Right lobe of liver (tissue), 6 donors: ENCODE measurements around the gene SH3GL2. TPM values are rescaled to one million over a fixed set of nuclear protein-coding genes. Genes with fewer than 3 reads are reported as not detected.

Source experiments
- ATAC-seq, 4 donors: fragments of 200-7000 bp; cut with Tn5 transposase; one replicate each; pipeline ENCODE4 v1.9.1; 2020; ENCODE audit warnings: mild to moderate bottlenecking in 4 of 4, moderate library complexity in 4 of 4
- DNase-seq, 3 donors: peaks; one replicate each; pipeline ENCODE4 v3.0.0-alpha.2; 2020
- H3K27ac ChIP-seq, 3 donors: fragments of 200-600 bp; one replicate each; pipeline ENCODE4 v1.8.0; 2022
- H3K27me3 ChIP-seq, 2 donors: fragments of 200-600 bp; one replicate each; pipeline ENCODE4 v1.8.0; 2022
- H3K36me3 ChIP-seq, 4 donors: fragments of 200-600 bp; sonication (generic) in 1 of 4; one replicate each; pipeline versions ENCODE4 v1.5.1 to v1.8.0; 2017 to 2022; ENCODE audit warnings: control low read depth in 1 of 4
- H3K4me1 ChIP-seq, 4 donors: fragments of 200-600 bp; sonication (generic) in 1 of 4; one replicate each; pipeline versions ENCODE4 v1.5.1 to v1.8.0; 2017 to 2022; ENCODE audit warnings: control low read depth in 1 of 4
- H3K4me3 ChIP-seq, 3 donors: fragments of 200-600 bp; one replicate each; pipeline ENCODE4 v1.8.0; 2022
- H3K9me3 ChIP-seq, 4 donors: fragments of 200-600 bp; sonication (generic) in 1 of 4; one replicate each; pipeline versions ENCODE4 v1.5.1 to v1.8.0; 2017 to 2022; ENCODE audit warnings: control low read depth in 1 of 4
- POLR2A ChIP-seq: fragments of 450-650 bp; IDR thresholded peaks from one replicate; pipeline ENCODE4 v1.6.1; 2017; ENCODE audit warnings: antibody characterized with exemption, mild to moderate bottlenecking
- WGBS: methylation state at CpG from one replicate; pipeline ENCODE4 v1.1.6; 2018; ENCODE audit warnings: low coverage, low lambda C conversion rate; ENCODE audit not compliant: insufficient coverage; ENCODE audit errors: missing lambda C conversion rate; 5-methylcytosine and 5-hydroxymethylcytosine counted together
- intact Hi-C, 2 donors: fragments of 100-400 bp; cut with DNase I; formaldehyde crosslinking; loops; one replicate each; pipeline versions ENCODE4 v1.11.2 to v1.14.1; 2022
- total RNA-seq, 6 experiments: library from RNA; depleted of rRNA in 2 of 6; stranded (reverse); fragments of >200 nt in 2 of 6; fragmentation: NEBNext Ultra II Directional in 3 of 6; extraction: Animal tissue kit (Norgen Biotek cat#: 25700) in 3 of 6; gene quantifications; one replicate each; pipeline versions ENCODE4 v1.1.0 to v1.2.4, GENCODE V29; 2016 to 2023
- TF ChIP-seq, protein P1 (sequence below), 4 donors: fragments of 200-600 bp in 3 of 4; fragments of 450-650 bp in 1 of 4; IDR thresholded peaks; one replicate each; pipeline versions ENCODE4 v1.5.1 to v1.8.0; 2016 to 2022; ENCODE audit warnings: antibody characterized with exemption in 4 of 4, mild to moderate bottlenecking in 2 of 4
- donor health status: DM: no; HTN: yes; CAD: no.
- donor health status: DM: no; HTN: no; CAD: no.
- donor health status: DM: no; HTN: no; CAD: no.
- donor health status: DM: no; HTN: yes; CAD: no.
- donor health status: DM: no; HTN: yes; CAD: no.

SH3GL2 gene
- total RNA-seq, 6 experiments from 2014 or later: 0.07 to 0.09 TPM; not detected in 4

DNA sequence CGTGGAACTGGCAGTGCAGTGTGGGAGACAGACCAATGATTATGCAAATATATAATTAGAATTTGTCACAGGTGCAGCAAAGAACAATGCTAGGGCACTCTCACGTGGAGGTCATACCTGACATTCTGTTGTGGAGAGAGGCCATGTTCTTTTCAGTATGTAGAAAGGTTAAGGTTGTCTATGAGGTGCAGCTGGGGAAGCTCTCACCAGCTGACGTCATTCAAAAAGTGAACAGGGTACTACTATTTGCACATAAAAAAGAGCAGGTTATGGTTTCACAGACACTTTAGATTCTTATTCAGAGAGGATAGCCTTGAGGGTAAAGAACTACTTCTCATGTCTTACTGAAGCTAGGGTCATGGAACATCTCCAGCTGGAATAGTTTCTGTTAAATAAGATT lies 19.1 kb downstream of the SH3GL2 start:
- intact Hi-C loops: no loop called here
- TF ChIP-seq, protein P1, sequence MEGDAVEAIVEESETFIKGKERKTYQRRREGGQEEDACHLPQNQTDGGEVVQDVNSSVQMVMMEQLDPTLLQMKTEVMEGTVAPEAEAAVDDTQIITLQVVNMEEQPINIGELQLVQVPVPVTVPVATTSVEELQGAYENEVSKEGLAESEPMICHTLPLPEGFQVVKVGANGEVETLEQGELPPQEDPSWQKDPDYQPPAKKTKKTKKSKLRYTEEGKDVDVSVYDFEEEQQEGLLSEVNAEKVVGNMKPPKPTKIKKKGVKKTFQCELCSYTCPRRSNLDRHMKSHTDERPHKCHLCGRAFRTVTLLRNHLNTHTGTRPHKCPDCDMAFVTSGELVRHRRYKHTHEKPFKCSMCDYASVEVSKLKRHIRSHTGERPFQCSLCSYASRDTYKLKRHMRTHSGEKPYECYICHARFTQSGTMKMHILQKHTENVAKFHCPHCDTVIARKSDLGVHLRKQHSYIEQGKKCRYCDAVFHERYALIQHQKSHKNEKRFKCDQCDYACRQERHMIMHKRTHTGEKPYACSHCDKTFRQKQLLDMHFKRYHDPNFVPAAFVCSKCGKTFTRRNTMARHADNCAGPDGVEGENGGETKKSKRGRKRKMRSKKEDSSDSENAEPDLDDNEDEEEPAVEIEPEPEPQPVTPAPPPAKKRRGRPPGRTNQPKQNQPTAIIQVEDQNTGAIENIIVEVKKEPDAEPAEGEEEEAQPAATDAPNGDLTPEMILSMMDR (IDR thresholded peaks at IDR 0.05): no peak
- TF ChIP-seq POLR2A: no peak
- 70% methylated on average over 3 of the region's 3 CpGs for WGBS
- H3K4me1 ChIP-seq: no peaks in the 10 kb centered on the region
- H3K4me3 ChIP-seq: no peak overlapping the region
- no peak overlapping the region for H3K27ac ChIP-seq
- ATAC-seq: no peak
- DNase-seq: no peak
- H3K27me3 ChIP-seq: no peaks in the 10 kb centered on the region
- no peaks in the 10 kb centered on the region for H3K9me3 ChIP-seq
- H3K36me3 ChIP-seq: no peaks in the 10 kb centered on the region

- WGBS: 38% methylated on average over 5 of the region's 5 CpGs
- intact Hi-C loops: no loop called here
- TF ChIP-seq, protein P1 (IDR thresholded peaks at IDR 0.05): no peak
- TF ChIP-seq POLR2A: no peak
Measured at GRCh38 chr9:17600962-17601593, 22.2 kb downstream of the SH3GL2 start.

DNA sequence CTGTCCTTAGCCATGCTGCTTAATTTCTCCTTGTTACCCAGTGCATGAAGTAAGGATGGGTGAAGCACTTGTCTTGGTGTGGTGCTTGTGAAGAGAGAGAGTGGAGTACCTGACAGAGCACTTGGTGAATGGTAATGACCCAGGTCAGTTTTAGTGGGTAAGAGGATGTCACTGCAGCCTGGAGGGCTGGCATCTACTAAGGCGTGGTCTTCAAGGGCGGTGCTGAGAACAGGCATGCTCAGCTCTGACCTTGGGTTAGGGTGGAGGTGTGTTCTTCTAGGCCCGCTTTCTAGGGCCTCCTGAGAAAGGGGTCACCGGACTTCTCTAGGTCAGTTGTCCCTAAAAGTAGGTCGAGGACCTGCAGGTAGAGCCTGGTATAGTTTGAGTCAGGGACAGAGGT lies 25.7 kb downstream of the SH3GL2 start:
- intact Hi-C loops: no loop called here
- WGBS: 100% methylated on average over 2 of the region's 5 CpGs
- Histone ChIP-seq H3K4me1 (no peaks in the 10 kb centered on the region), H3K27ac (no peak overlapping the region), H3K36me3 (no peaks in the 10 kb centered on the region), H3K4me3 (no peak overlapping the region), H3K9me3 (no peaks in the 10 kb centered on the region), H3K27me3 (no peaks in the 10 kb centered on the region)
- DNase-seq (no peak), ATAC-seq (no peak)
- no peak for TF ChIP-seq POLR2A
- TF ChIP-seq, protein P1 (IDR thresholded peaks at IDR 0.05): no peak

More at GRCh38 chr9:17600962-17601593, 22.2 kb downstream of the SH3GL2 start:
- no peaks in the 10 kb centered on the region for H3K27me3 ChIP-seq
- H3K36me3 ChIP-seq: no peaks in the 10 kb centered on the region
- no peaks in the 10 kb centered on the region for H3K4me1 ChIP-seq
- no peaks in the 10 kb centered on the region for H3K9me3 ChIP-seq
- no peak overlapping the region for H3K27ac ChIP-seq
- ATAC-seq: no peak
- no peak overlapping the region for H3K4me3 ChIP-seq
- DNase-seq: no peak

DNA sequence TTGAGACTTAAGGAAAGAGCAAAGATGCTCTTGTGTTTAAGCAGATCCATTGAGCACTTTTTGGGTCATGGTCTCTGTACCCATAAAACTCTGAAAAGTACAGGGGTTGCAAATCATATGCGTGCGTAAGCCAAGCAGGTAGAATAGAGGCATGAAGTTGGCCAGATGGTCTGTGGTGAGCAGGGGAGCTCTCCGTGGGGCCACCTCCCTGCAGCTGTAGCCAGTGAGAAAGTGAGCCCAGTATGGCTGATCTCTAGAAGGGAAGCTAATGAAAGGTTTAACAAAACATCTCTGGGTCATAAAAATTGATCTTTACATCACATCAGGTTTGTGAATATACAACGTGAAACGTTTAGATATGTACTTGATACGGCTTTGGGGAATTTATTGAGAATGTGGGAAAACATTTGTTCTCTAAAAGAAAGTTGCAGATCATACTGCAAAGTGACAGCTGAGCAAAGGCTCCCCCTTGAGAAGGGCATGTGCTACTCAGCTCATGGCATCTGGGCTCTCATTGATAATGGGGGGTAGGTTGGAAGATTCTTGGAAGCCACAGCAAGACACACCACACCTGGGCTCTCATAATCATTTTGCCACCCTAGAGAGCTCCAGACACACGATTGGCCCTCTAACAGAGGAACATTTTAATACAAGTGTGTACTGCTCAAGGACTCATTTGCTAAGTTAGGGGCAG lies 30.6 kb downstream of the SH3GL2 start:
- Histone ChIP-seq H3K27ac (no peak overlapping the region), H3K9me3 (no peaks in the 10 kb centered on the region), H3K27me3 (no peaks in the 10 kb centered on the region), H3K4me1 (no peaks in the 10 kb centered on the region), H3K36me3 (no peaks in the 10 kb centered on the region), H3K4me3 (no peak overlapping the region)
- TF ChIP-seq POLR2A: no peak
- TF ChIP-seq, protein P1 (IDR thresholded peaks at IDR 0.05): no peak
- WGBS: 47% methylated on average over 6 of the region's 7 CpGs
- intact Hi-C loops: no loop called here
- DNase-seq: no peak
- no peak for ATAC-seq
